ENCODE measurements around the gene NEK10.

DNA sequence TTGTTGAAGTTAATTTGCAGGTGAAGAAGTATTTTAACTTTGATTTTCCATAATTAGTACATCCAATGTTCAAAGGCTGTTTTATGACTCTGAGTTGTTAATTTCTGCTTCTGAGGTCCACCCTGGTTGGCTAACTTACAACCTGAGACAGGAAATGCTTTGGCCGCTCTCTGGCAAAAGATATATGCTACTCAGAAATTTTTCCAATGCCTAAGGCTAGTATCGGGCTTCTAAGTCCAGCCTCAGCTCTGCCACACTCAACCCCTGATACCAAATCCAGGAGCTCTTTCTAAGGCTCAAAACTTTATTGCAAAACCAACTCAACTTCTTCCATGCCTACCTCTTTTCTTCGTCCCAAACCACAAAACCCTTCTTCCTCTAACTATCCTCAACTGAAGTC lies 192.9 kb downstream of the NEK10 start:
- no peak for TF ChIP-seq POLR2A (IDR thresholded peaks at IDR 0.05)
- TF ChIP-seq, protein P1, sequence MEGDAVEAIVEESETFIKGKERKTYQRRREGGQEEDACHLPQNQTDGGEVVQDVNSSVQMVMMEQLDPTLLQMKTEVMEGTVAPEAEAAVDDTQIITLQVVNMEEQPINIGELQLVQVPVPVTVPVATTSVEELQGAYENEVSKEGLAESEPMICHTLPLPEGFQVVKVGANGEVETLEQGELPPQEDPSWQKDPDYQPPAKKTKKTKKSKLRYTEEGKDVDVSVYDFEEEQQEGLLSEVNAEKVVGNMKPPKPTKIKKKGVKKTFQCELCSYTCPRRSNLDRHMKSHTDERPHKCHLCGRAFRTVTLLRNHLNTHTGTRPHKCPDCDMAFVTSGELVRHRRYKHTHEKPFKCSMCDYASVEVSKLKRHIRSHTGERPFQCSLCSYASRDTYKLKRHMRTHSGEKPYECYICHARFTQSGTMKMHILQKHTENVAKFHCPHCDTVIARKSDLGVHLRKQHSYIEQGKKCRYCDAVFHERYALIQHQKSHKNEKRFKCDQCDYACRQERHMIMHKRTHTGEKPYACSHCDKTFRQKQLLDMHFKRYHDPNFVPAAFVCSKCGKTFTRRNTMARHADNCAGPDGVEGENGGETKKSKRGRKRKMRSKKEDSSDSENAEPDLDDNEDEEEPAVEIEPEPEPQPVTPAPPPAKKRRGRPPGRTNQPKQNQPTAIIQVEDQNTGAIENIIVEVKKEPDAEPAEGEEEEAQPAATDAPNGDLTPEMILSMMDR (IDR thresholded peaks at IDR 0.05): no peak

Measured in thyroid gland (tissue), 4 donors.